Measurements from ENCODE around the gene IRF8.
"Not testable (repeated sequence)": the region's sequence is repeated elsewhere in the genome, so short reads cannot be mapped to it uniquely, and the experiment has no call there.

Gene IRF8

DNA sequence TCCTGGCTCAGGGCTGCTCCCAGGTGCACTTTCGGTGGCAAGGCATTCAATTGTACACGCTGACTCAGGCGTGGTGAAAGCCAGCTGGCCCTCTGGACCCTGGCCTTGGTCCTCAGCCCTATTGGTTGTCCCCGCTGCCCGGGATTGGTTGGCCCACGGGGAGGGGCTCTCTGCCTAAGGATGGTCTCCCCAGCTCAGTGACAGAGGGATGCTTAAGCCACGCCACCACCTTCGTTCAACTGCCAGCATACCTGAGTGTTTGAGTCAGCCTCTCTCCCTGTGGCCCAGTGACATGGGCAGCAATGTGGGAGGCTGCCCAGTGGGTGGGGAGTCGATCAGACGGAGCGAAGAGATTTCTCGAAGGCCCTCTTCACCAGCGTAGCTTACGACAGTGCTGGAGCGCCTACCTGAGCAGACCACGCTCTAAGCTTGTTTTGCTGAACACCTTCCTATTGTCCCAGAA, 30.3 kb downstream of the IRF8 start:
- DNase-seq (ENCODE audit: insufficient read length, low spot score) (no peak), FAIRE-seq (no peak)

DNA sequence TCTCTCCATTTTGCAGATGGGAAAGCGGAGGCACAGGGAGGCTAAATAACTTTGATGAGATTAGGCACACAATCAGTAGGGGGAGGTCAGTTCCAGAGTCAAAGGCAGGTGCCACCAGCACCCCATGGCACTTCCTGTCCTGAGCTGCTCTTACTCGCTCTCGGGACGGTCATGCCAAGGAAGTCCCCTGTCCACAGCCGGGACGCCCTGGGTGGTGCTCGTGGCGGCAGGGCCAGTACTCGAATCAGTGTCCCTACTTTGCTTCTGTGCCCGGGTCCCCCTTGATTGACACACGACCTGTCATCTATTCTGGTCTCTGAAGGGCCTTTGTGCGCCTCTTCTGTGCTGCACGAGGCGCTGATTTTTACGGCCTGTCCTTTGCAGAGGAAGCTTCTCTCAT, 31.3 kb downstream of the IRF8 start:
- no peak for DNase-seq (ENCODE audit: insufficient read length, low spot score)
- no peak for FAIRE-seq

DNA sequence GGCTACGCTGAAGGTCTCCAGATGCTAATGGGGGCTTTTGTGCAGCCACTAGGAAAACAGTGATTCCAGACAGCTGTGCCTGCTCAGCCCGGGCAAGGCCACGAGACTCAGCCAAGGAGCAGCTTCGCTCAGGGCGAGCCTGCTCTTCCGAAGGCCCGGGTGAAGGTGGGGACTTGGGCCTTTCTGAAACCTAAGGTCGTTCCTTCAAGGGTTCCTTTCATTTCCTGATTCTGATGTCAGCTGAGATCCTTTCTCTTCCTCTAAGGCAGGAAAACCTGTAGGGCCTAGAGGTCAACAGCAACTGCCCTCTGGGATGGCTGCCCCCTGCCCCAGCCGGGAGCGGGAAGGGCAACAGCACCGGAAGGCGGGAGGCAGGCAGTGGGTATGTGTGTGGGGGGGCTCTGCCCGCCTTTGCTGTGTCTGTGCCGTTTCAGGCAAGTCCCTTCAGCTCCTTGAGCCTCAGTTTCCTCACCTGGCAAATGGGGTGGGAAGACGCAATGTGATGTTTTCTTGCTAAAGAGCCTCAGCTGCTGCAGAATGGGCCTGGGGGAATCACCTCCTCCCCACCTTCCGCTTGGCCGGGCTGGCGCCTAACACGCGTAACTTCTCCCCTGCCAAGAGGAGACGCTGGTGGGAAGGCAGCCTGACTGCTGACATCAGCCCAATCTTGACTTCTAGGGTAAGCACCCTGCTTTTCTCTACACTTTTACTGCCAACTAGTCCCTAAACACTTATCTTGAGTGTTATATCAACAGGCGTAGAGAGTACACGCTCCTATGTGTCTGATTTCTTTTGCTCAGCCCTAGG, 32.8 kb downstream of the IRF8 start:
- DNase-seq (ENCODE audit: insufficient read length, low spot score) (no peak), FAIRE-seq (peak; percentile 58)

DNA sequence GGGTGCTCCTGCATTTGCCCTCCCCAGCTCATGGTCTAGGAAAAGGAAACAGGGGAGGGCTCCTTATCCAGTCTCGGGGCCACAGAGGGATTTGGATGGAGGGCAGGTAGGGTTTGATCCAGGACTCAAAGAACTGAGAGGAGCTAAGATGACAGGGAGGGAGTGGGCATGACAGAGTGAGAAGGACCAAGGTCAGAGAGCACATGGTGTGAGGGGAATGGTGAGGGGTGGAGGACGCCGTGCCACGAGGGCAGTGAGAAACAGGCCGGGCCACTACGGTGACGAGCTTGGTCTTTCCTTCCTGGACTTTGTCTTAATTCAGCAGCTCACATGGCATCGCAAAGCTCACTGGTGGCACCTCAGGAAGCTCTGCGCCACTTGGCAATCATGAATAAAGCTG, 35.2 kb downstream of the IRF8 start:
- no peak for FAIRE-seq

DNA sequence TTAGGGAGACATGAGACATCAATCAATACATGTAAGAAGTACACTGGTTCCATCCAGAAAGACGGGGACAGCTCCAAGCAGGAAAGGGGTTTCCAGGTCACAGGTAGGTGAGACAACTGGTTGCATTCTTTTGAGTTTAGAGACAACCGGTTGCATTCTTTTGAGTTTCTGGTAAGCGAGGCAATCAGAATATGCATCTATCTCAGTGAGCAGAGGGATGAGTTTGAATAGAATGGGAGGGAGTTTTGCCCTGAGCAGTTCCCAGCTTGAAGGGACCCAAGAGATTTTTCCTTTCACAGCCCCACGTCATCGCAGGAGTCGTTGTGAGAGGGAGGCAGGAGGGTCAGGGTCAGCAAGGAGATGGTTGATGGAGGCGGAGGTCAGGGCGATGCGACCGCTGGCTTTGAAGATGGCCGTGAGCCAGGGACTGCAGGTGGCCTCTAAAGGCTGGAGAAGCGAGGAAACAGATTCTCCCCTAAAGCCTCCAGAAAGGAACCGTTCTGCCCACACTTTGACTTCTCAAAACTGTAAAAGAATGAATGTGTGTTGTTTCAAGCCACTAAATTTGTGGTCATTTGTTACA, 36.5 kb downstream of the IRF8 start:
- FAIRE-seq (no peak), DNase-seq (ENCODE audit: insufficient read length, low spot score) (no peak)

More for the DNA sequence above, 35.2 kb downstream of the IRF8 start:
- no peak for DNase-seq (ENCODE audit: insufficient read length, low spot score)

DNA sequence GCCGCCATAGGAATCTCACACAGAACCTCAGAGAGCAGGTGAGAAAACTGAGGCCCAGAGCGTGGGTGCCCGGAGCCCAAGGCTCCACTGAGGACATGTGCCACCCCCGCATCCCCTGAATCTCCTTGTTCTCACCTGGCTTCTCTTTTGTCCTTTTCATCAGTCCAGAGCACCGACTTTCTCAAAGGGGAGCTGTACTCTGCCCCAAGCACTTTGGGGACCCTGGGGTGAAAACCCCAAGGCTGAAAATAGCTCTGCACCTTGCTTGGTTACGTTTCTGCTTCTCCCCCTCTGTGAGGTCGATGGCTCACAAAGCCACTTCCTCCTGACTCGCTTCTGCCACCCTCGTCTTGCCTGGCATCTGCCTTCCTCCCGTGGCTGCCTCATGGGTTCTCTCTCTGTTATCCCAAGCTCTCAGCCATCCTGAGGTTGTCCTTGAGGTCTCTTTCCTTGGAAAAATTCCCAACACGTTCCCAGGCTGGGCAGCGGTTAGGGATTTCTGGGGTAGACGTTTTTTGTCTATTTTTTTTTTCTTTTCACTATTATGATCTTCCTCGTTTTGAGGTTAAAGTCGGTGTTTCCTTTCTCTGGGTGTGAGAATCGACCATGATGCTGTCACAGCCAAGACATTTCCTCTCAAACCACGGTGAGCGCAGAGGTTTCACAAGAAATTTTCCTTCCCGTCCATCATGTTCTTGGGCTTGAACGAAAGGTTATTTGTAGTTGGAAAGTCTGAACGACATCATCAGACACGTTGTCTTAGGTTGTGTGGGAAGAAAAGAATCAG, 37.2 kb downstream of the IRF8 start:
- FAIRE-seq (peak; percentile 100), DNase-seq (ENCODE audit: insufficient read length, low spot score) (peak; percentile 65)

DNA sequence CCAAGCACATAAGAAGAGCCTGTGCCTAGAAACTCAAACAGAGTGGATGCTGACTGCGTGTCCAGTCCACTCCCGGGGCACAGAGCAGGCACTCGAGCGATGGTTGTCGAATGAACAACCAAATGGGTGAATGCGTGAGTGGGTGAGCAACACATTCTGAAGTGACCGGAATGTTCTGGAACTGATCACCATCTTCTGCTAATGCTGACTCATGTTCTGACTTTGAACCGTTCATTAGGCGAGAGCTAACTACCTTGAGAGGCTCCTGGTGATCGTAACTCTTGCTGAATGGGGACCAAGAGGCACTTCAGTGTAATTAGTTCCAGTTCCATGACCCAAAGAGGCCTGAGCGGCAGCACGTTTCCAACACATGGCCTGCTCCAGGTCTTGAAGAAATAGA, 37.9 kb downstream of the IRF8 start:
- FAIRE-seq (no peak), DNase-seq (ENCODE audit: insufficient read length, low spot score) (no peak)

DNA sequence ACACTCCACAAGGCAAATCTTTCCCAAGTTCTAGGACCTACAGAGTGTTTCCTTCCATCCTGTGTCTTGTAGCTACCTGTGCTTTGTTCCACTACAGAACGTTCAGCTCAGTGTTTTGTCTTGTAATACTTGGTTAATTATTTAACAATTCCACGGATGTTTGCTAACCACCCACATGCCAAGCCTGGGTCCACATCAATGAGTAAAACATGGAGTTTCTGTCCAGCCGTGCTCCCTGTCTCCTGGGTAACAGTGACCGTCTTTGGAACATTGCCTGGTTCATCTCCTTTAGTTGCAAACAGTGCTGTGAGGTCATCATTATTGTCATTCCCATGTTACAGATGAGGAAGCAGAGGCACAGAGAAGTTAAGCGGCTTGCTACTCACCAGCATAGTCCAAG, 41.3 kb downstream of the IRF8 start:
- DNase-seq (ENCODE audit: insufficient read length, low spot score): no peak
- no peak for FAIRE-seq

DNA sequence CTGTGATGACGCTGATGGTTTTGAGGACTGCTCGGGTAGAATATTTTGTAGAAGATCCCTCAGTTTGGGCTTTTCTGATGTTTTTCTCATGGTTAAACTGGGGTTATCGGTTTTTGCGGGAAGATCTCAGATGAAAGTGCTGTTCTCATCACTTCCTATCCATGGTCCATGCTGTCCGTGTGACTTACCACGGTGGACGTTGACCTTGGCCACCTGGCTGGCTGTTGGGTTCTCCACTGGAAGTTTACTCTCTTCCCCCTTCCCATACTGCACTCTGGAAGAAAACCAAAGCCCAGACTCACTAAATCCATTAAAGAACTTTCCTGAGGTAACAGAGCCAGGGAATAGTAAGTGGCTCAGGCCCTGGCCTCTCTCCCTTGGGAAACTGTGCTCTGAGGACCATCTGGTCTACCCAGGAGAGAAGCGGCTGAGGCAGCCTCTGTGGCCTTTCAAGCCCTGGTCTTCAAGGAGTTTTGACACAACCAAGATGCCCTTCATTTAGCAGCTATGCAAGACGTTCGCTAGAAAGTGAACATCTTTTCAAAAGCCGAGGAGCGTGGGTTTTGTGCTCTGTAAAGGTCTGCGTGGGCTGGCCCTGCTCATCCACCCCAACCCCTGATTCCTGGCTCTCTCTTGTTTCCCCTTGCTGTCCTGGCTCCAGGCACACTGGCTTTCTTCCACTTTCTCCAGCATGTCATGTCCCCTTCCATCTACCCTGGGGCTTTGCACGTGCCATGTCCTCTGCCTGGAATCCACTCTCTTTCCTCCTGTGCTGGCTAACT, 43.1 kb downstream of the IRF8 start:
- no peak for DNase-seq (ENCODE audit: insufficient read length, low spot score)
- peak; percentile 4 for FAIRE-seq

DNA sequence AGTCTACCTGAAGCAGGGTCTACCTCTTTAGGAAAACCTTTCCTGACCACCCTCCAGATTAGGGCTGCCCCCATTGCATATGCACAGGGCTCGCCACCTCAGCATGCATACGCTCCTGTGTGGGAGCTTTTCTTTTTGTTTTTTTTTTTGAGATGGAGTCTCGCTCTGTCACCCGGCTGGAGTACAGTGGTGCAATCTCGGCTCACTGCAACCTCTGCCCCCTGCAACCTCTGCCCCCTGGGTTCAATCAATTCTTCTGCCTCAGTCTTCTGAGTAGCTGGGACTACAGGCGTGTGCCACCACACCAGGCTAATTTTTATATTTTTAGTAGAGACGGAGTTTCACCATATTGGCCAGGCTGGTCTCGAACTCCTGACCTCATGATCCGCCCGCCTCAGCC, 43.7 kb downstream of the IRF8 start:
- DNase-seq (ENCODE audit: insufficient read length, low spot score); FAIRE-seq: not testable (repeated sequence)

DNA sequence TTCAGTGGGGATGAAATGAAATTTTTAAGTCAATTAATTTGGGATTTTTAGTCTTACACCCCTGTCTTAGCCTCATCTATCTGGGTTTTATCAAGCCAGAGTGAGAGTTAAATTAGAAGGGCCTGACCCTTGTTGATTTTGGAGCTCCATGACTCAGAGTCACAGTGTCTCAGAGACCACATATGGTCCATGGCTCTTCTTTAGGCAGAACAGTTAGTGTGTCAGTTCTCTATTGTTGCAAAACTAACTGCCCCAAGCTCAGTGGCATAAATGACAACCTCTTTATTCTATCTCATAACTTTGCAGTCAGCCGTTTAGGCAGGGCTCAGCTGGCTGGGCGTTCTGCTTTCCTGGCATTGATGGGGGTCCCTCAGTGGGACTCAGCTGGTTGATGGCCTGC, 44.7 kb downstream of the IRF8 start:
- FAIRE-seq (no peak), DNase-seq (ENCODE audit: insufficient read length, low spot score) (no peak)

DNA sequence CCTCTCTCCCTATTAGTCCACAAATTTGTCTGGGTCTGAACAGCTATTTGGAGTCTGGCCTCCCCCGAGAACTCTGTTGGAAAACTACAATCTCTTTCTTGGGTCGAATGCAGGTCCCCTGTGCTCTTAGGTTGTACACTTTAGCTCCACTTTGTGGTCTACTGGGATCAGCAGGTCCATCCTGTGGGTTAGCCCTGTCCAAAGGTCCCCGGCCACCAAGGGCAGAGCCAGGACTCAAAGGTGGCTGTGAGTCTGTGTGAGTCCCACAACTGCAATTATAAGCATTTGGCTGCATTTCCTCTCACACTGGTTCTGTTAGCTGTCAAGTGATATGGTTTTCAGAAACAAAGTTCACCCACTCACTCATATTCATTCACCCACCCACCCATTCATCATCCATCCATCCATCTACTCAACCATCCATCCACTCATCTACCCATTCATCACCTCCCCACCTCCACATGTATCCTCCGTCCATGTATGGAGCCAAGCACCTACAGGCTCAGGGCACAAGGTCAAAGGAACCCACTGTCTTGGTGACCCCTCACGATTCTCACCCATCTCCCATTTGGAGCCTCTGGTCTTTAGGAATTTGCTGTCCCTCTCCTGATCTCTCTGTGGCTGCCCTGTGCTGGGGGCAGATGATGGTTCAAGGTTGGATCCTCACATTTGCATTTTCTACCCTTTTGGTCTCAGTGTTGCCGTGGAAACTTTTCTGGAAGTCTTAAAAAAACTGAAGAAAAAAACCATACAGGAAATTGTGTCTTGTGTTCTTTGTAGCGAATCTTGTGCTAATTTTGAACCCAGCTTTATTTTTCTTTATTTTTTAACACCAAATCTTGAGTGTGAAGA, 45.8 kb downstream of the IRF8 start:
- no peak for DNase-seq (ENCODE audit: insufficient read length, low spot score)
- FAIRE-seq: peak; percentile 91

DNA sequence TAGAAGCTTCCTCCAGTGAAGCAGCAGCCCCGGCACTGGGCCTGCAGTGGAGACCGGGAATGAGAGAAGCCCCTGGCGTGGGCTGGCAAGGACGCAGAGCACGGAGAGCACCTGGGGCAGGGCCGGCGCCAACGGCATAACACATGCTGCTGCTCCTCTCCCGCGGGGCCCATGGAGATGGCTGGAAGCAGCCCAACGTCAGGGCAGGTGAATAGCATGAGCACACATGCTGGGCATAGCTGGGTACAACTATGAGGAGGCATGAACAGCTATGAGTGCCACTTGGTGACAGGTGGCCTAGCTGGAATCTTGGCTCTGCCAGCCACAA, 46.4 kb downstream of the IRF8 start:
- no peak for DNase-seq (ENCODE audit: insufficient read length, low spot score)
- FAIRE-seq: no peak

DNA sequence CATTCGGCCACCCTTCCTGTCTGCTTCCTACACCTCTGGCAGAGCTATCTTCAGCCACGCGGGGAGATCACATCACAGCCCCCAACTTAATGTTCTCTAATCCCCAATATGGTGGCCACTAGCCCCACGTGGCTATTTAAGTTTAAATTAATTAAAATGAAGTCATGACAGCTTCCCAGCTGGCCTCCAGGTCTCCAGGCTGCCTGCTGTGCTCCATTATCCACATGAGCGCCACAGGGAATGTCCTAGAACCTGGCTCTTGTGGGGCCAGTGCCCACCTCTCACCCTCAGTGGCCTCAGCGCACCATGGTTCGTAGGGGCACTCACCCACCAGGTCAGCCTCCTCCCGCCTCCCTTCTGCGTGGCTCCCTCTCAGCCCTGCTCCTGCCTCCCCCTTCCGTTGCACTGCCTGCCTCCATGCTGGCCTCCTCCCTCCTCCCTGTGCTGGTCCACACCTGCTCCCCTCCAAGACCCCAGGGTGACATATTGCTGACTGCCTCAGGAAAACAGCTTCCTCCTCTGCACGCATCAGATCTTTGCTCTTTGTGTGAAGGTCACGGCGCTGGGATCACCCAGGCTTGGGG, 47.7 kb downstream of the IRF8 start:
- DNase-seq (ENCODE audit: insufficient read length, low spot score): no peak
- FAIRE-seq: no peak

DNA sequence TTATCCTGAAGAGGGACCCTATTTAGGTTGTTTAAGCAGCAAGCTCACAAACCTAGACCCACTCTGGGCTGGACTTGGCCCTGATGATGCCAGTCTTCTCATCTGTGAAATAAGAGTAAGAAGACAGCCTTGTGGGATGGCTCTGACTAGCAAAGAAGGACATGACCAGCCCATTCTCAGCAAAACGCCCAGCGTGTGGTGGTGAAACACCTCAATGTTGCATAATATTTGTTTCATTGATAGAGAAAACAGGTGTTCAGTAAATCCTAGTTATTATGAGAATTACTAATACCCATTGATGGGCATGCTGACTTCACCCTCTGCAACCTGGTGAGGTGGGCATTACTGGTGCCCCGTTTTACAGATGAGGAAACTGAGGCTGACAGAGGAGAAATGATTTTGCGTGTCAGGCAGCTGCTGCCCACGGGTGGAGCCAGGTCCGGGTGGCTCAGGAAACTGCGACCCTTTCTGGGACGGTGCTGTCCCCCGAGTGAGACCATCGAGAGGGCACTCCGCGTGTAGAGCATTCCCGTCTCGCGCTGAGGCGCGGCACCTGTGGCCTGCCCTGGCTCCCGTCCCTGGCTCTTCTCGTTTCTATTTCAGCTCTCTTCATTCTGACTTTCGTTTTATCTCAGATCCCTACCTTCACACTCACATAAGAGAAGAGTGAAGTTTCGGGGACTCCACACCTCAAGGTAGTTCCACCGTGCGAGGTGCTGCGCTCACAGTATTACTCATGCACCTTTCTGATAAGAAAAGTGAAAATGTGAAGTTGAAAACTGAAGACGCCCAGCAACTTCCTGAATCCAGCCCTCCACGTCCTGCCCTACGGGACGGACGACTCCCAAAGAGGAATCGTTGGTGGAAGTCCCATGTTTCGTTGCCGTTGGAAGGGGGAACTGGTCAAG, 48.5 kb downstream of the IRF8 start:
- DNase-seq (ENCODE audit: insufficient read length, low spot score) (no peak), FAIRE-seq (peak; percentile 100)

DNA sequence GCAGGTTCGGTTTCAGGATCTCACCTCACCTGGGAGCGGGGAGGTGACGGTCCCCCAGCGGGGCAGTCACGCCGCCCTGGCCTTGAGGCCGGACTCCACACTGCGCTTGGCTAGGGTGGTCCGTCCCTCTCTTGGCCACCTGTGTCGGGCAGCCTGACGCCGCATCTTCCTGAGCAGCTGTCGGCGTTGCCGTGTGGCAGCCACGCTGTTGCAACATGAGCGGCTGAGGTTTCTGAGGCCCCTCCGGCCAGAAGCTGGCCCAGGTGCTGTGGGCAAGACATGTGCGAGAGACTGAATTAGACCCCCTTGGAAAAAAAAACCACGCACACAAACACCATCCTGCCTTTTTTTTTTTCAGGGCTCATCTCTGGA, 49.2 kb downstream of the IRF8 start:
- no peak for DNase-seq (ENCODE audit: insufficient read length, low spot score)
- FAIRE-seq: no peak

DNA sequence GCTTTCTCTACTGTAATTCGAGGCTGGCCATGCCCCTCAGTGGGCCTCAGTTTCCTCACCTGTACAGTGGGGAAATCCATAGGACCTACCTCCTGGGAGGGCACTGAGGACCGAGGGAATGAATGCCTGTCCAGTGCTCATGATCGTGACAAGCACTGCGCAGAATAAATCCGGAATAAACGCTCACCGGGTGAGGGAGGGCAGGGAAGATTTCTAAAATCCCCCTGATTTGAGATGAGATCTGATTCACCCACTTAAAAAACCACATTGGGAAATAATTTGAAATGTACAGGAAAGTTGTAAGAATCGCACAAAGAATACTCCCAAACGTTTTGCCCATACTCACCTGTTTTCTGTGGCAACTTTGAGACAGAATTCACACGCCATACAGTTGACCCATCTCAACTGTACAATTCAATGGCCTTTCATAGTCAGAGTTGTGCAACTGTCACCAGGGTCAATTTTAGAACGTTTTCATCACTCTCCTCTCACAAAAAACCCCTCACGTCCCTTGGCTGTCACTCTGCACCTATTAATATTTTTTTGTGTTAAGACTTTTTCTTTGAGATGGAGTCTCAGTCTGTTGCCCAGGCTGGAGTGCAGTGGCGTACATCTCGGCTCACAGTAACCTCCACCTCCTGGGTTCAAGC, 49.8 kb downstream of the IRF8 start:
- DNase-seq (ENCODE audit: insufficient read length, low spot score): no peak
- peak; percentile 85 for FAIRE-seq
